Cardiac fibroblast (primary cell): Measurements from ENCODE around the gene HLA-DOB.

Experiments
- DNase-seq, 2 donors: peaks; one replicate each; pipeline versions ENCODE4 v3.0.0 to v3.0.0-alpha.2; 2010; ENCODE audit warnings: low read depth in 2 of 2
- H3K4me3 ChIP-seq, 2 donors: replicated peaks in 1 of 2; 1 replicate in 1 of 2; 2 replicates in 1 of 2; pipeline ENCODE4 v1.5.1; 2011; ENCODE audit warnings: low read depth in 2 of 2, low read length in 2 of 2, mild to moderate bottlenecking in 2 of 2, moderate library complexity in 1 of 2
- CTCF ChIP-seq: IDR thresholded peaks from one replicate; pipeline ENCODE4 v1.5.1; 2011; ENCODE audit warnings: low read depth, mild to moderate bottlenecking, low read length, inconsistent platforms

Gene HLA-DOB

GRCh38 chr6:32830936-32831335 lies 14.1 kb upstream of the HLA-DOB start:
- no peak overlapping the region for H3K4me3 ChIP-seq
- no peak for DNase-seq
- TF ChIP-seq CTCF, result no peak

GRCh38 chr6:32830017-32830416 lies 13.2 kb upstream of the HLA-DOB start:
- DNase-seq, result no peak
- no peak for TF ChIP-seq CTCF
- H3K4me3 ChIP-seq, result no peak overlapping the region

GRCh38 chr6:32829495-32829894 lies 12.7 kb upstream of the HLA-DOB start:
- no peak for DNase-seq
- no peak for TF ChIP-seq CTCF
- H3K4me3 ChIP-seq, result no peak overlapping the region

- H3K4me3 ChIP-seq, result no peak overlapping the region
- no peak for TF ChIP-seq CTCF
- DNase-seq, result no peak
Observed at GRCh38 chr6:32827025-32827424, 10.2 kb upstream of the HLA-DOB start.

GRCh38 chr6:32825966-32826365 lies 9.2 kb upstream of the HLA-DOB start:
- TF ChIP-seq CTCF, result peak; percentile 26
- H3K4me3 ChIP-seq, result no peak overlapping the region
- peak; percentile 75 to 80 for DNase-seq

- H3K4me3 ChIP-seq, result no peak overlapping the region
- DNase-seq, result peak; percentile 39 to 83
- TF ChIP-seq CTCF, result no peak
Observed at GRCh38 chr6:32819729-32820128, 2.9 kb upstream of the HLA-DOB start.

GRCh38 chr6:32818867-32819266 lies 2.1 kb upstream of the HLA-DOB start:
- no peak overlapping the region for H3K4me3 ChIP-seq
- no peak for TF ChIP-seq CTCF
- no peak for DNase-seq
